ENCODE data around the gene APP.
"Not testable (repeated sequence)": the region's sequence is repeated elsewhere in the genome, so short reads cannot be mapped to it uniquely, and the experiment has no call there.

The APP gene

DNA sequence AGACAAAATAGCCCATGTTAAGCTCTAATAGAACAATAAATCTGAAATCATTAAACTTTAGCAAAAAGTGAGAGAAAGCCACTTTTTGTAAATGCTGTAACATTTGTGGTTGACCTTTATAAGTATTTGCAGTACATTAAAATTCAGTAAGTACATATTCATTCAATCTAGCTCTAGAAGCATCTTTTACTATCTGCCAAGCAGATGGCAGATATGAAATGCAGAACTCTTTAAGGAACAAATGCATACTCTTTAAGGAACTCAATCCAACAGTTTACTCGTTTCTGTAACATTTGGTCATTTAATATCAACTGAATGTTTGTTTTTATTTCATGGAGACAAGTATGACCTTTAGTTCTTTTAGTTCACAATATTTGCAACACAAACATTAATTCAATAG lies 150.1 kb downstream of the APP start:
- ChIA-PET CTCF (no interaction called here), POLR2A (no interaction called here)
- TF ChIP-seq, protein P1, sequence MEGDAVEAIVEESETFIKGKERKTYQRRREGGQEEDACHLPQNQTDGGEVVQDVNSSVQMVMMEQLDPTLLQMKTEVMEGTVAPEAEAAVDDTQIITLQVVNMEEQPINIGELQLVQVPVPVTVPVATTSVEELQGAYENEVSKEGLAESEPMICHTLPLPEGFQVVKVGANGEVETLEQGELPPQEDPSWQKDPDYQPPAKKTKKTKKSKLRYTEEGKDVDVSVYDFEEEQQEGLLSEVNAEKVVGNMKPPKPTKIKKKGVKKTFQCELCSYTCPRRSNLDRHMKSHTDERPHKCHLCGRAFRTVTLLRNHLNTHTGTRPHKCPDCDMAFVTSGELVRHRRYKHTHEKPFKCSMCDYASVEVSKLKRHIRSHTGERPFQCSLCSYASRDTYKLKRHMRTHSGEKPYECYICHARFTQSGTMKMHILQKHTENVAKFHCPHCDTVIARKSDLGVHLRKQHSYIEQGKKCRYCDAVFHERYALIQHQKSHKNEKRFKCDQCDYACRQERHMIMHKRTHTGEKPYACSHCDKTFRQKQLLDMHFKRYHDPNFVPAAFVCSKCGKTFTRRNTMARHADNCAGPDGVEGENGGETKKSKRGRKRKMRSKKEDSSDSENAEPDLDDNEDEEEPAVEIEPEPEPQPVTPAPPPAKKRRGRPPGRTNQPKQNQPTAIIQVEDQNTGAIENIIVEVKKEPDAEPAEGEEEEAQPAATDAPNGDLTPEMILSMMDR (IDR thresholded peaks at IDR 0.05; ENCODE audit: control extremely low read depth, extremely low read depth, low read depth, missing control alignments): no peak
- no peak for DNase-seq (ENCODE audit: extremely low spot score)

- CTCF ChIA-PET: no interaction called here
- TF ChIP-seq, protein P1 (IDR thresholded peaks at IDR 0.05; ENCODE audit: control extremely low read depth, extremely low read depth, low read depth, missing control alignments): no peak
- POLR2A ChIA-PET: no interaction called here
- DNase-seq (ENCODE audit: extremely low spot score): no peak
Observed at GRCh38 chr21:26020081-26020480, 150.5 kb downstream of the APP start.

DNA sequence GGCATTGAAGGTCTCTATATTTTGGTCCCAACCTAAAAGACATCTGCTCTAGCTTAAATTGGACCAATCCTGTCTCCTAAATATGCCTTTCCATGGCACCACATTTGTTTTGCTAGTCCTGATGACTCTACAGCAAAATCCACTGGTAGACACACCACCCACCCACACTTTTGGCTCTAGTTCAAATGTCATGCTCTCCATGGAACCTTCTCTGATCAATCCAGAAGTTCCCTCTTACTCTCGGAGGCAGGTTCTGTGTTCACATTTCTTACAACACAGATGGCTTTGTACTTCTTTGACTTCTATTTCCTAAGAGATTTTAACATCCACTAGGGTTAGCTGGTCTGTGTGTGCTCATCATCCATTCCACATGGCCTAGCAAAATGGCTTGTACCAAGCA lies 151.3 kb downstream of the APP start:
- ChIA-PET POLR2A (no interaction called here), CTCF (no interaction called here)
- TF ChIP-seq, protein P1 (IDR thresholded peaks at IDR 0.05; ENCODE audit: control extremely low read depth, extremely low read depth, low read depth, missing control alignments): no peak
- DNase-seq (ENCODE audit: extremely low spot score): no peak

DNA sequence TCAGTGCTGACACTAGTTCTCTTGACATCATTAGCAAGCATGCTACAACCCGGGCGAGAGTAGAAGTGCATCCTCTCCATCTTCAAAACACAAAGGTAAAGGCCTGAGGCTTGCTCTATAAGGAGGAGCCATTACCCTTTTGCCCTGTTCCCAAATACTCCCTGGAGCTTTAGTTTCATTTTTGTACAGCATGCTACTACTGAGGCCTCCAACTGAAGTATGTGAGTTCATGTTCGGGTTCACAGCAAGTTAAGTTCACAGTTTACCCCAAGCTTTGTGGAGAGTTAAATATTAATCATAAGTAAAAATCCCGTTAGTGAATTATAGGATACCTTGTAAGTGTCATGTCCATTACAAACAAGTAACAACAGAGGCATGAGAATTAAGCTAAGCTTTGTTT lies 156.6 kb downstream of the APP start:
- POLR2A ChIA-PET: no interaction called here
- CTCF ChIA-PET: interaction anchor here (0.8 to 2.3 kb wide), 4 partner anchors 16 to 157 kb away, joined by 3 to 5 read pairs (median 3); partner anchors contain the start of gene APP
- TF ChIP-seq, protein P1 (IDR thresholded peaks at IDR 0.05; ENCODE audit: control extremely low read depth, extremely low read depth, low read depth, missing control alignments): no peak
- DNase-seq (ENCODE audit: extremely low spot score): no peak

DNA sequence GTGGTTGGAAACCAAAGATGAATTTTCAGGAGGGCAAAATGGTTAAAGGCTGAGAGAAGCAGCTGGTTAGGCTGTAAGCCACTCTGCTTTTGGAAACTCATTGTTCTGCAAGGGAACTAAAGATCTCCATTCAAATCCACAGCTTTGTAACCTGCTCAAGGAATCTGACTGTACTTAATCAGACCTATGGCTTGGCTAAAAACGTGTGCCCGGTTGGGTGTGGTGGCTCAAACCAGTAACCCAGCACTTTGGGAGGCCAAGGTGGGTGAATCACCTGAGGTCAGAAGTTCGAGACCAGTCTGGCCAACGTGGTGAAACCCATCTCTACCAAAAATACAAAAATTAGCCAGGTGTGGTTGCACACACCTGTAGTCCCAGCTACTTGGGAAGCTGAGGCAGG lies 158.1 kb downstream of the APP start:
- CTCF ChIA-PET; POLR2A ChIA-PET; DNase-seq (ENCODE audit: extremely low spot score): not testable (repeated sequence)

DNA sequence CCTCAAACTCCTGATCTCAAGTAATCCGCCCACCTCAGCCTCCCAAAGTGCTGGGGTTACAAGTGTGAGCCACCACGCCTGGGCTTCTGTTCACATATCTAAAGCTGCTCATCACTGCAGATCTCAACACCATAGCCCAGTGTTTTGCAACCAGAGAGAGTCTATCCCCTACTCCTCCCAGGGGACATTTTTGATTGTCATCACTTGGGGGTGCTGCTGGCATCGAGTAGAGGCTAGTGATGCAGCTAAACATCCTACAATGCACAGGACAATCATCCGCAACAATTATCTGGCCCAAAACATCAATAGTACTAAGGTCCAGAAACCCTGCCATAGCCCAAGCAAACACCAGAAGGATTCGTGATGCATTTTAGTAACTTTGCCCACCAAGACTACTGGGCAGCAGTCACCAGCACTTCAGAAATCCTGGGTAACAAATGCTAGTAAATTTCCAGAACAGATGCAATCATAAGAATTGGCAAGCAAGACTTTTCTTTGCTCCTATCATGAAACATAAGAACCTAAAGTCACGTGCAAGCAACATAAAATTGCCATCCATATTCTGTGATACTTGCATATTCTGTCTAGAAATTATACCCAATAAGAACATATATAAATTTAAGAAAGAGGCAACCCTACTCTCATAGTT lies 159.2 kb downstream of the APP start:
- POLR2A ChIA-PET: no interaction called here
- DNase-seq (ENCODE audit: extremely low spot score): no peak
- TF ChIP-seq, protein P1 (IDR thresholded peaks at IDR 0.05; ENCODE audit: control extremely low read depth, extremely low read depth, low read depth, missing control alignments): no peak
- CTCF ChIA-PET: interaction anchor here (0.7 kb wide), 1 partner anchor 33 kb away, joined by 3 read pairs; no protein-coding TSS in a partner anchor

DNA sequence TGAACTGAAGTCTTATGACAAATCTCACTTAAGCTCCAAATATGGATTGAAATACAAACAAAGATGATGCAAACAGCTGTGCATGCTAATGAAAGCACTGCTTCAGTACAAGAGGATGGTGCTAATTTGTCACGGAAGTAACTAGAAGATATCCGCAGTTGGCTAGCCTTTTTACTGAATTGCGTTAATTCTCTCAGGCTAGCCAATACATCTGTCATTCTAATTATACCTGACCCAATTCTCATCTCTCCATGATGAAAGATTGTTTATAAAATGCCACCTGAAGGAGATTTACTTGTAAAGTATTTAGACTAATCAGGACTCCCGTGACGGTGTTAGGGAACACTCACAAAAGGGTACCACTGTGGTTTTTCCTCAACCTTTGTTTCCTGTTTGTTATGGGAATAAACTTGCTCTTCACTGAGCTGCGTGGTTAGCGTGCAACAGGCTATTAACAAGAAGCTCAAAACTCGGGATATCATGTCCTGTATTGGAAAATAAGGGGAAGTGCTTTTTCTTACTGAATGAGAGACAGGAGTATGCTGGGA lies 162.5 kb downstream of the APP start:
- CTCF ChIA-PET: interaction anchor here (1.1 kb wide), 1 partner anchor 39 kb away, joined by 3 read pairs; no protein-coding TSS in a partner anchor
- TF ChIP-seq, protein P1 (IDR thresholded peaks at IDR 0.05; ENCODE audit: control extremely low read depth, extremely low read depth, low read depth, missing control alignments): no peak
- no peak for DNase-seq (ENCODE audit: extremely low spot score)
- POLR2A ChIA-PET: no interaction called here
